WI38 (cell line): ENCODE measurements around the gene AHRR.
"Not testable (repeated sequence)": the region's sequence is repeated elsewhere in the genome, so short reads cannot be mapped to it uniquely, and the experiment has no call there.

ENCODE experiments used
- H3K4me3 ChIP-seq: 2 replicates; pipeline ENCODE4 v1.5.1; 2011; ENCODE audit warnings: low read depth, mild to moderate bottlenecking, control low read depth, low read length
- CTCF ChIP-seq: IDR thresholded peaks from 2 replicates; pipeline ENCODE4 v1.5.1; 2012; ENCODE audit warnings: low read depth, mild to moderate bottlenecking, control low read depth, low read length

Gene AHRR

GRCh38 chr5:406041-406440 is 84.5 kb downstream of the AHRR start:
- no peak overlapping the region for H3K4me3 ChIP-seq
- TF ChIP-seq CTCF, result no peak

- TF ChIP-seq CTCF, result no peak
- H3K4me3 ChIP-seq, result no peak overlapping the region
These were observed 85.5 kb downstream of the AHRR start for GRCh38 chr5:407051-407450.

GRCh38 chr5:407801-408268 is 86.3 kb downstream of the AHRR start:
- TF ChIP-seq CTCF, result no peak
- H3K4me3 ChIP-seq, result no peak overlapping the region

GRCh38 chr5:410911-411517 is 89.5 kb downstream of the AHRR start:
- H3K4me3 ChIP-seq, result no peak overlapping the region
- no peak for TF ChIP-seq CTCF

- TF ChIP-seq CTCF, result no peak
- no peak overlapping the region for H3K4me3 ChIP-seq
These were observed 90.2 kb downstream of the AHRR start for GRCh38 chr5:411728-412127.

- not testable (repeated sequence) for H3K4me3 ChIP-seq
These were observed 93.7 kb downstream of the AHRR start for GRCh38 chr5:414991-415927.

GRCh38 chr5:415928-416635 is 94.6 kb downstream of the AHRR start:
- no peak for TF ChIP-seq CTCF
- H3K4me3 ChIP-seq, result no peak overlapping the region
